ENCODE data around the gene ENO1. TPM values are rescaled to one million over a fixed set of nuclear protein-coding genes. Genes with fewer than 3 reads are reported as not detected.
A peak's percentile ranks its signal among the peaks of the same experiment; 100 is the strongest.

Gene ENO1
- total and polyA plus RNA-seq, 2 experiments from 2014 or later, result 910 to 1,831 TPM

DNA sequence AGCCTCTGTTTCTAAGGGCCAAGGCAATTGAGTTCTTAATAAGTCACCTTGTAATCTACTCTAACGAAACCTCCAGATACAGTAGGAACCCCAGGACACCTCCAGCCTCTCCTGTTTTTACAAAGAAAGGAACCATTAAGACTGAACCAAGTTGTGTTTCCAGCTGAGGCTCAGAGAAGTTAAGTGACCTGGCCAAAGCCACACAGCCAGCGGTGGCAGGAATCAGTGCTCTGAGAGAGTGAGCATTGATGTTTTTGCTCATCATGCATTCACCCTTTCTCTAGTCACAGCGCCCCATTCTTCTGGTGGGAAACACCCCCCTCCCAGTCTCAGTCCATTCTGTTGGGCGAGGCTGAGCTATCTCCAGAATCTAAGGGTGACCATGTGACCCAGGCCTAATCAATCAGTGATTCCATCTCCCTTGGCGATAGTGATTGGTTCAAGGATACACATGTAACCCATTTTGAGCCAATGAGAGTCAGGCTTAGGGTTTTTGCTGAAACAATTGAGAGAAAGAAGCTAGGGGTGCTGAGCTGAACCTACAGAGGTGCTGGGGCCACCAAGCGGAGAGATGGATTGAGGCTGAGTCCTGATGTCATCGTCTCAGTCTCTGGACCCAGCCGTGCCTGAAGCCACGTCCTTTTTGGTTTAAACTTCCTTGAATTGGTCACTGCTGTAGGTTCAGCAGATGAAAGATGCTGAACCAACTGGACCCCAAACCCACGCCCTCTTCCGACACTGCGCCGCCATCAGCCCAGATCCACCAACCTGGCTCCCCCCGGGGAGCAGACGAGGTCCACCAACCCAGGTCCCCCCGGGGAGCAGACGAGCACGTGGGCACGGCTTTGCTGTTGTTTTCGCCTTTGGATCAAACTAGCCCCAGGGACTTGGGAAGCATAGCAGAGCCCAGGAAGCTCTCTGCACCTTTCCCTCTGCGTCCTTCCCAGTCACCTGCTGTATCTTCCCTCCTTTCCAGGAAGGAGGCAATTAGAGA lies 33.1 kb downstream of the ENO1 start:
- peak overlapping the region; percentile 4; the same call in 1 of the 2 replicates for H2AFZ ChIP-seq
- no peaks in the 10 kb centered on the region for H3K79me2 ChIP-seq (replicated peaks; ENCODE audit: insufficient read depth)
- peak; percentile 30 for DNase-seq (ENCODE audit: low spot score)
- no peaks in the 10 kb centered on the region for H3F3A ChIP-seq (replicated peaks; ENCODE audit: low read depth)
- peaks cover 3% of the 10 kb centered on the region; the same call in 1 of the 3 replicates for H3K36me3 Mint-ChIP-seq (ENCODE audit: low read depth)
- no peak overlapping the region for H3K27ac Mint-ChIP-seq
- no peak for ATAC-seq
- no peaks in the 10 kb centered on the region for H3K9me2 ChIP-seq (ENCODE audit: insufficient read depth)
- H4K20me1 ChIP-seq (replicated peaks; ENCODE audit: insufficient read depth), result no peaks in the 10 kb centered on the region
- H3K36me3 ChIP-seq (ENCODE audit: insufficient read depth), result no peaks in the 10 kb centered on the region
- H3K27ac ChIP-seq (ENCODE audit: low read depth), result no peak overlapping the region
- no peak overlapping the region for H3K4me3 ChIP-seq
- peaks cover 15% of the 10 kb centered on the region for H3K27me3 Mint-ChIP-seq (ENCODE audit: insufficient read depth, low read depth, poor library complexity)
- no peak overlapping the region for H3K4me3 Mint-ChIP-seq
- TF ChIP-seq STAT1 (IDR thresholded peaks at IDR 0.05; ENCODE audit: unreplicated experiment), result no peak
- TF ChIP-seq REST (IDR thresholded peaks at IDR 0.05; ENCODE audit: unreplicated experiment), result no peak
- no peak for TF ChIP-seq ZNF331 (CRISPR knock-in tag; IDR thresholded peaks at IDR 0.05; ENCODE audit: low read depth)
- no peak for TF ChIP-seq EZH2 (IDR thresholded peaks at IDR 0.05; ENCODE audit: low read depth, unreplicated experiment)
- 0 out of 4 replicates have a peak, but pooled peaks of 1 of the 2 experiments have one; percentile 17 for TF ChIP-seq CTCF (conservative IDR thresholded peaks at IDR 0.05; ENCODE audit: low read depth in 2 of 2)
- TF ChIP-seq CREB1 (CRISPR knock-in tag; IDR thresholded peaks at IDR 0.05; ENCODE audit: low read depth), result no peak
- TF ChIP-seq ZNF114 (CRISPR knock-in tag; IDR thresholded peaks at IDR 0.05), result no peak
- H3K4me1 Mint-ChIP-seq, result peaks cover 4% of the 10 kb centered on the region; the same call in 2 of the 3 replicates
- no peaks in the 10 kb centered on the region for H3K27me3 ChIP-seq (ENCODE audit: insufficient read depth)
- H3K4me2 ChIP-seq, result no peak overlapping the region
- no peaks in the 10 kb centered on the region for H3K4me1 ChIP-seq (ENCODE audit: insufficient read depth)
- H3K9me3 Mint-ChIP-seq, result peaks cover 3% of the 10 kb centered on the region; the same call in 1 of the 3 replicates
